Measurements from ENCODE around the gene EPAS1.
A peak's percentile ranks its signal among the peaks of the same experiment; 100 is the strongest.

The EPAS1 gene

DNA sequence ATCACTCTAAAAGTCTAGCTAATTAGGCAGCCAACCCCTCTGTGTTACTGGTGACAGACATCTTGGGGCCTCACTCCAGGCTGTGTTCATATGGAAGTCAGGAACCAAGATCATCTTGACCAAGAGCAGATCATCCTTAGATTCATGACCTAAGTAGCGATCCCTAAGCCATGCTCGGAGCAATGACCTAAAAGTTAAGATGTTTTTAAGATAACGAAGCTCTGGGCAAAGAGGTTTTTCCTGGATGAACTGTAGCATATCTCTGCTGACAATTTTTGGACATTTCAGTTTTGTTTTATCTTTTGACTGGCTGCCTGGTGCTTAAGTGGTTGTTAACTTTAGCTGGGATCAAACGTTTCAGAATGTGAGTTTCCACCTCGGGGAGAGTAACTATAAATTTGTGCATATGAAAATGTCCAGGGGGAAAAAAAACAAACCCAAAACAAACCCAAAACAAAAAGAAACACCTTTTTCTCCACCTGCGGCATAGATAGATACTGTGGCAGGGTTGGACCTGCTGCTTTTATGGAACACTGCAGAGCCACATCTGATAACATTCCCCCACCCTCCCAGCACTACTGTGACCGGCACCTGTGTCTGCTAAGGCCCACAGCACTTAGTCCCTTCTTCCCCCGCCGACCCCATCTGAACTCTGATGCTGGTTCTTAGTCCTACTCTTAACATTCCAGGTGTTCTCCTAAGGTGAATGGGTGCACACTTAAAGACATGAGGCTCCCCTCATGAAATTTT, 45.5 kb downstream of the EPAS1 start:
- DNase-seq: no peak

DNA sequence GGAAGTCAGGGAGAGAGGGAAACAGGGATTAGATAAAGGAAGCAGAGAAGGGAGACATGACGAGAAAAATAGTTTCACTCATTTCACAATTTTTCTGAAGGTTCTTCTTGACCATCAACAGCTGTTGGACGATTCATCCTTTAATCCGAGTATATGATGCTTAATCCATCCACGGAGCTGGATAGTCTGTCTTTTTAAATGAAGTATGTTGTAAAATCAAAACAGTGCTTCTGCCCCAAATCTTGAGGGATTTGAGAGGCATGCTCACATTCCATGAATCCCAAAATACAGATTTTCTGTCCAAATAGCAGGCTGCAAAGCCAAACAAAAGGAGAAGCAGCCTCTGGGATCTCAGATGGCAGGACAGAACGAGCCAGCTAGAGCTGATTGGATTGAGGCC, 47.5 kb downstream of the EPAS1 start:
- peak in 1 of 2 experiments; percentile 9 for DNase-seq

DNA sequence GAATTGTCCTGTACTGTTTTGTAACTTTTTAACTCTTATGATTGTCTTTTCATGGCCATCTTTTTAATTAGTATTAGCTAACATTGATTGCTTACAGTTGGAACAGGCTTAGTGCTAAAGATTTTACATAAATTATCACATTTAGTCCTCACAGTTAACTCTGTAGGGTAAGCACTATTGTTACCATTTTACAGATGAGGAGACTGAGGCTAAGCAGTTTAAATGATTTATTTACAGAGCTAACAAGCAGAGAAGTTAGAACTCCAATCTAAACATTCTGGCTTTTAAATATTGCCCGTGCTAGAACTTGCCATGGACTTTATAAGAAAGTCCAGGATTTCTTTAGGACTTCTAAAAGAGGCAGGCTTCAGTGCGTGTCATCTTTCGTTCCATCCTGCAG, 48.6 kb downstream of the EPAS1 start:
- DNase-seq: no peak

DNA sequence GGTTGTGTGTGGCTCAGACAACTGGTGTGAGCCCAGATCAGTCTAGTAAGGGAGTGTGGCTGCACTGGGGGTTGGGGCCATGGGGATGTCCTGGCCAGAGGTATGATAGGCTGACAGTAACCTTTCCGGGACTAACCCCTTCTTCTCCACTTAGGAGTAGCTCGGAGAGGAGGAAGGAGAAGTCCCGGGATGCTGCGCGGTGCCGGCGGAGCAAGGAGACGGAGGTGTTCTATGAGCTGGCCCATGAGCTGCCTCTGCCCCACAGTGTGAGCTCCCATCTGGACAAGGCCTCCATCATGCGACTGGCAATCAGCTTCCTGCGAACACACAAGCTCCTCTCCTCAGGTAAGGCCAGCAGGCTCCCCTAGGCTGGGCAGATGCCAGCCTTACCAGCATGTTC, 49.5 kb downstream of the EPAS1 start:
- DNase-seq: no peak

DNA sequence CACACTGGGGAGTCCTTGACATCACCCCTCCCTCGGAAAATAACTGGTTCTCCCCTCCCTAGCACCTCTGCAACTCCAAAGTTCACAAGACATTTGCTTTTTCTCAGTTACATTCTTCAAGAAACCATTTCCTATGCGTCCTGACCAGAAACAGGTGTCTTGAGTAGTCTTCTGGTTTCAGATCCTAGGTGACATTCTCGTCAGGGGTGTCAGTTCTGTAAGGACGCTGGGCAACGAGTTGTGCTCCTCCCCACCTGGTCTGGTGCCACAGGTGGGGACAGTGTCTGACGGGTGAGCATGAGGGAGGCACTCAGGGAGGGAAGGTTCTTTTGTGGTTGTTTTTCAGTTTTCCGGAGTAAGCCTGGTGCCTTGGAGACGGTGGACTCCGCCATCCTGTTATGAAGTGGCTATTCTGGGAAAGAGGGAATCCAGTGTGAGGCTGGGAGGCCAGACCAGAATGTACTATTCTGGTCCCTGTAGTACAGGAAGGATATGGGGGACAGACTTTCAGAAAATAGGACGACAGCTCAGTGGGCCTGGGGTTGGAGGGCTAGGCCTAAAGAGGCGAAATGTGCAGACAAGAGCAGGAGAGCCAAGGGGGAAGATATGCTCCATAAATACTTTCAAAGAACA, 50.6 kb downstream of the EPAS1 start:
- DNase-seq: no peak

DNA sequence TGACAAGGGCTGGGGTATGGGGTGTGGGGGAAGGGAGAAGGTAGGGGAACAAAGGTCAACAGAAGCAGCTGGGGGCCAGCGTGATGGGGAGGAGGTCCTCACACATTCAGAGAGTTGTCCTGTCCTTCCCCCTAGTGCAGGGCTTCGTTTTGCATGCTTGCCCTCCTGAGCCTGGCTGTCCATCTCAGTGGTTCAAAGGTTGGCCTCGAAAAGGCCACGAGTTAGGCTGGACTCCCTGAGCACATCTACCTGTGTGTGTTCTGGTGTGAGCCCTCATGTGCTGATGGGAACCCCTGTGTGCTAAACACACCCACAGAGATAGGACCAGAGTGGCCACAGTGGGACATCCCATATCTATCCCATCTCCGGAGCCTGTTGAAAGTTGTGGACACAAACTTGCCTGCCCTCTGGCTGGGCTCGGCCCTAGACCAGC, 51.9 kb downstream of the EPAS1 start:
- no peak for DNase-seq

DNA sequence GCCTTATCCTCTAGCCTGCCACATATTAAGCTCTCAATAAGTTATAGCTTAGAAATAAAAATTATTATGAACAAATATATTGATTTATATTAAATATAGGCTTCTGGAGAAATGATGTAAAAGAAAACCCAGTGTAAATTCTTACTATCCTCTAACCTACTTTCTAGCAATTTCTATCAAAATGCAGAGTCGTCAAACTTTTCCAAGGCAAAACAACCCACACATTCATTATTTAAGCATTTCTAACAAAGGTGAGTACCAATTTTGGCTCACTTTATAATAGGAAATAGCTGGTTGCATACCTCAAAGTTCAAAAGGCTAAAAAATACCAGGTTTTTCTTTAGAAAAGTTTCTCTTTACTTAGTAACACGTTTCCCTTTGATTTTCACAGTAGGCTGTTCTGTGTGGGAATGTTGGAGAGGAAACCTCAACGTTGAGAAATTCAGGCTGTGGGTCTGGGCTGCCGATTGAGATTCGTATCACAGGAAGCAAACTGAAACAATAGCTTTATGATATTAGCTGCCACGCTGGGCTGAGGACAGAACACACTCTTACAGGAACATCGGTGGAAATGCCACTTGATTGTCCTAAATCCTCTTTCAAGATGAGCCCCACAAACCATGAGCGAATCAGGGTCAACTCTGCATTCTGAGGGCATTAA, 53.0 kb downstream of the EPAS1 start:
- no peak for DNase-seq

DNA sequence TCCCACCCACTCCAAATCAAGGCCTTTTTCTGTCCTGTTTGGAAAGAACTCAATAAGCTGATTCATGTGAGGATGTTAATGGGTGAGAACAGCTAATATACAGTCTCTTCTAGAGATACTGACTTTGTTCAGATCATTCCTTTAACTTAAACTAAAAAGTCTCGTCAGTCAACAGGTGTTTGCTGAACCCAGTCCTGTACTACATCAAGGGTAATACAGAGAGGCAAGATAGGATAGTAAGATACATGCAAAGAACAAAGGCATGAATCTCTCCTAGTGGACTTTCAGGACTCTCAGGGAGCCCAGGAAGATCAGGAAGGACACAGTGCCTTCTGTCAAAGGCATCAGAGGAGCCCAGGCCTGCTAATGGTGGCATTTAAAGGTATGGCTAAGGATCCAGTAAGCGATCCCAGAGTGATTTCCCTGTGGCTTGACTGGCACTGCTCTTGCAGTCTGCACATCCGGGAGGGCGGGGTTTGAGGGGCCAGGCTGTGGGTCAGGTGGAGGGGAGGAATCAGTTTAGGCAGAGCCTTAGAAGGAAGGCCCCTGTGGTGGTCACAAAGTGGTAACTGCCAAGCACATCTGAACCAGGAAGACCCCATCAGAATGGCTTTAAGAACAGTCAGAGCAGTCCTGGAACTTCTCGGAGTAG, 54.0 kb downstream of the EPAS1 start:
- no peak for DNase-seq

DNA sequence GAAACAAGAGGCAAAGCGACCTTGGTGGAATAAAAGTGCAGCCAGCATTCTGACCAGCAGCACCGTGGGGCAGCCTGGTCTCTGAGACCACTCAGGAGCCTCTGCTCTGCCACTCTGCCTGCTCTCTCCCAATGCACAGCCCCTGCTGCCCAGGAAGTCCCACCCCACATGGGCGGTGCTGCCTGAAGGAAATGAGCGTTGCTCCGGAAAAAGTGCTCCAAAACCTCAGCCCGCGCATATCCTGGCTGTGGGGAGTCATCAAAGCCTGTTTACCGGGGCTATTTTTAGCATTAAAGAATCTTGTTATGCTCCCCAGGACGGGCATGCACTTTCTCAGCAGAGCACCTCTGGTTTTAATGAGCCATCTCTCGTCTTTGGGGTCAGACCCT, 54.5 kb downstream of the EPAS1 start:
- no peak for DNase-seq

DNA sequence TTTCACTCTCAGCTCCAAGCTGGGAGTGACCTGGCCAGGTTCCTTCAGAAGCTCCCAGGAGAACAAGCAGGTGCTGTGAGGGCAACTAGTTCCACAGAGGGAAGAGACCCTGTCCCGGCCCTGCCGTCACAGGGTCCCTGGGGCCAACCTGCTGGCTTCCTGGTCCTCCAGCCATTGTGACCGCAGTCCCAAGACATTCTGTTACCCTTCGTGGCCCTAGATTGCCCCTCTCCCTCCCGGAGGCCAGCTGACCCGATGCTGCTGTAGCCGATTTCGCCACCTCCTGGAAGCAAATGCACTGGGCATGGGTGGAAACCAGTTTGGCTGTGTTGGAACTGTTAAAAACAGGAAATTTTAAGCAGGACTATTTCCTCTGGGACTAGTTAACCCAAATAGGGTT, 55.4 kb downstream of the EPAS1 start:
- DNase-seq: no peak

DNA sequence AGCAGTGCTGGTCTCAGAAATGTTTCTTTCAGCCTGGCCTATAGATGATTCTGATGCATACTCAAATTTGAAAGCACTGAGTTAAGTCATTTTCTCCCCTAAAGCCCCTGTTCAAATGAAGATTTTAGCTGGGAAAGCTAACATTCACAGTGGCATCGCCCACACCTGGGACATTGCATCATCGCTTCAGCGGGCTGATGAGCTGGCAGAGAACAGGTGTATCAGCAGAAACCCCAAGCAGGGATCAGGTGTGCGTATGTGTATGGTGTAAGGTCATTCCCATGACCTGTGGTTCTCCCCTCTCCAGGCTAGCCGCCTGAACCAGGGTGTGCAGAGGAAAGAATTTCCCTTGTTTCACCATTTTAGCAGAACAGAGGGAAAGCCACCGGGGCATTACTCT, 56.3 kb downstream of the EPAS1 start:
- DNase-seq: no peak

DNA sequence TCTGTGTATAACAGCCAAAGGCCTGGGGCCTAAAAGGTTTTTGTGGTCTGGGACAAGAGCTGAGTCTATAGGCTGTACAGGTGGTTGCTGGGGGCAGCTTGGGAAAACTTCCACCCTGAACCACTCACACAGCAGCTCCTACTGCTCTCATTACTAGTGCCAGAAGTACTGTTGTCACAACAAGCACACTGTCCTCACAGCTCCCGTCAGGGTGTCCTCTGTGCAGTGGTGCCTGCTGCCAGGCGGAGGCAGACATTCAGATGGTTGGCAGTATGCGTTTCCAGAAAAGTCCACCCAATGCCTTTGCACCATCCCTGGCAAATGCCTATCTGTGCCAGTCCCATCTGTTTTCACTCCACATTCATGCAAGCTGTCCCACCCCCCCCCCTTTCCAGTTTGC, 58.5 kb downstream of the EPAS1 start:
- no peak for DNase-seq

DNA sequence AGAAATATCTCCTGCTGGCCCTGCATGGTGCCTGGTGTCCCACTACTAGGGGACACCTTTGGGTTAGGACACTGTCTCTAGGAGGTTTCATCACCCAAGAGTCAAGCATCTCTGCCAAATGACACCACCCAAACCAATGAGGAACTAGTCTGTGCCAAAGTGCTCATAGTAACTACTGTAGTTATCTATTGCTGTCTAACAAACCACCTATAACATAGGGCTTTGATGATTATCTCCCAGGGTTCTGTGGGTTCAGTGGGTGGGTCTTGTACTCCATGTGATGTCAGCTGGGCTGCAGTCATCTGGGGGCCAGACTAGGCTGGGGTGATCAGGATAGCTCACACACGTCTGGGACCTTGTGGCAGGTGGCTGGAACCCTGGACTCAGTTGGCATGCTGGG, 59.8 kb downstream of the EPAS1 start:
- no peak for DNase-seq

DNA sequence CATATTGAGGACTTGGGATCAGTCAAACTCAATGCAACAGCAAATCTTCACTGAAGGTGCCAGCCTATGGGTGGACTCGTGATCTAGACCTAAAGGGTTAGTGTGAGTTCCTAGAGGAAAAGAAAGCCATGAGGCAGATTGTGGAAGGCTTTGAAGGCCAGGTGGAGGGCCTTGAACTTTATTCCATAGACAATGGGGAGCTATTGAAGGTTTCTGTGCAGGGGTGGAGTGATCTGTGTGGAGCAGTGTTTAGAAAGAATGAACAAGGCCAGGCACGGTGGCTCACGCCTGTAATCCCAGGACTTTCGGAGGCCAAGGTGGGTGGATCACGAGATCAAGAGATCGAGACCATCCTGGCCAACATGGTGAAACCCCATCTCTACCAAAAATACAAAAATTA, 61.5 kb downstream of the EPAS1 start:
- DNase-seq: no peak

DNA sequence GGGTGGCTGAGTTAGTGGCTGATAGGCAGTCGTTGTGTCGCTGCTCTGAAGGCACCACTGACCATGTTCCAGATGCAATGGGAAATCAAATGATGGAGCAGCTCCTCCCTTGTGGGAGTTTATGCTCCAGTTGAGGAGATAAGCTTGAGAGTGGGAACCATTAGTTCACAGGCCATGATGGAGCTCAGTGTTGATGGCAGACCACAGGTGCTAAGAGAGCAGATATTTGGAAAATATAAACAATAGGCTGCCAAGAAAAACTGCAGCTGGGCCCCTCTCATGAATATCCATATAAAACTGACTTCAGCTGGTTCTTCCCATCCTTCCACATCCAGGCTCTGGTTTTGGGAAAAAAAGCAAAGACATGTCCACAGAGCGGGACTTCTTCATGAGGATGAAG, 63.1 kb downstream of the EPAS1 start:
- no peak for DNase-seq

DNA sequence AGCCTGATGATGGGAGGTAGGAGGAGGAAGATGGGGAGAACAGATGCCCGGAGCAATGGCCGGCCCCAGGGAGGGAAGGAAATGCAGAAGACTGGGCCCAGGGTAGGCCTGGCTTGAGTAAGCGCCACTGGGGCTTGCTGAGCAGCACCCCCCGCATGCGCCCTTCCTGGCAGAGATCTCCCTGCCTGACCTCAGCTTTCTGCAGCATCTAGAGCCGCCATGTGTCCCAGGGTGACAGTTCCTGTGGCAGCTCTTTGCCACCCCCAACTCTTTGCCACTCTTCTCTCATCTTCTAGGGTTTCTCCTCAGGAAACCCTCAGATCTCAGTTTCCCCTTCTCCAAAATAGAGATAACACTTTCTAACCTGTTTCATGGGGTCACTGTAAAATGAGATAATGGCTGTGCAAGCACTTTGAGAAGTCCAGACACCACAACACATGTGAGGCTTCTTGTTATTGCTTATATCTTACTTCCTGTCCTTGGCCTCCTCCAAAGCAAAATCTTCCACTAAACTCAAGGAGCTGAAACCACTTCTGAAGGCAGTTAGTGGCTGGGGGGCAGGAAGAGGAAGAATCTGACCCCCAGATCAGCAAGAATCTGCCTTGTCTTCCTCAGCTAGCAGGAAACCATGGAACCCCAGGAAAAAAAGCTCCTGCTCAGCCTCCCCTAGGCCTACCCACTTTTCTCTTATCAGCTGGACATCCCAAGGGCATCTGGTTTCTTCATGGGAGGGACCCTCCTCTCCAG, 64.9 kb downstream of the EPAS1 start:
- no peak for DNase-seq

DNA sequence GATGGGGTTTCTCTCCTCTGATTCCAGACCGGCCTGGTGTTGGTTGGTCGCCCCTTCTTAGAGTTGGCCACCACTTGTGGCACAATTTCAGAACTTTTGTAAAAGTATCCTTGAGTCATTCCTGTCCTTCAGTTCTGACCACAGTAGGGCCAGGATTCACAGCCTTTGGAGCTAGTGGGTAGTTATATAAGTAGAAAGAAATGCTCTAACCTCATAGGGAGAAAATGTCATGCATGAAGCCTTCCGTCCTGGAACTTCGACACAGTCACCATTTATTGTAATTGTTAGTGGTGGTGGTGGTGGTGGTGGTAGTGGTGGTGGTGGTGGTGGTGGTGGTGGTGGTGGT, 65.4 kb downstream of the EPAS1 start:
- no peak for DNase-seq

DNA sequence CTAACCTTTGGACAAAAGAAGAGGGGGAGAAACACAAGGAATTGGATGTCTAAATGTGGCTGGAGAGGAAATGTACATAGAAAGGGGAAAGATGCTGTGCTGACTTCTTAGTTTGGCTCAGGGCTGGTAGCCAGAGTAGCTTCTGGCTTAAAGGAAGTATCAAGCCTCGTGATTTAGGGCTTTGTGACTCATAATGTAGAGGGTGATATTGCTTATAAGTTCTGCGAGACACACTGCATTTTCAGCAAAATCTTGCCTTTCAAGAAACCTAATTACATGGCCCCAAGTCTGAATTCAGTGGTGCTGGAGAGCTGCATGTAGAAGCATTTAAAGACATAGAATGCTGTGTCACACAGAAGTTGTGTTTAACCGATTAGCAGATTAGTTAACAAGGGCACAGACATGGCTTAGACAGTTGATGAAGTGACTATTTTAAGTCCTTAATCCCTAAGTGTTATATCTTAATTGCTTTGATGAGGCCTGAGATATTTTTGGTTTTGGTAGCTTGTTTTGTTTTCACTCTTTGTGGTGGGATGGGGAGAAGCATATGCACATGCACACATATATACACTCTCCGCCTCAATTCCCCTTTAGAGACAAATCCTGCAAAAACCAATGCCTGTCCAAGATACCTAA, 66.4 kb downstream of the EPAS1 start:
- DNase-seq: no peak

DNA sequence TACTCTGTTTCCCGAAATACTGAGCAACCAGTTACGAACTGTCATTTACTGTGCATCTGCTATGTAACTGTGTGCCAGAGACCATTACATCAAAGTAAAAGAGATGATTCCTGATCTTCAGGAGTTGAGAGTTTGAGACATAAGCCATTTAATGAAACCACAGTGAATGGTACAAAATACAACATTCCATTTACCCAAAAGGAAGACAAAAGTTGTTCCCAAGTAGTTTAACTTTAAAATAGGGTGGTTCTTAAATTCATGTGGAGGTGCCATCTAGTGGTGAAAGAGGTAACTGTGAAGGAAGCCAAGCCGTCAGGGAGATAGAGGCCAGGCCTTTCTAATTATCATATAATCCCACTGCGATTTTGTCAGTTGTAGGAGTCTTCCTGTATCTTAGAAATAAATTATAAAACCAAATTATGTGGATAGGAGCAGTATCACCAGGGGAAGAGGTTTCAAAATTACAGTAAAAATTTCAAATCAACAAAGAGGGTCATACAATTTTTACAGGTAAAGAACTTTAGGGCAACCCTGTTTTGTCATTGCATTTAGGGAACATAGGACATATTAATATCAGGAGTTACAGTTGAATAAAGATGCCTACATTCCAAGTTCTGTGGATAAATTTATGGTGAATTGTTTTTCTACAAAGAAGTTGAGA, 67.7 kb downstream of the EPAS1 start:
- peak; percentile 7 to 58 for DNase-seq

DNA sequence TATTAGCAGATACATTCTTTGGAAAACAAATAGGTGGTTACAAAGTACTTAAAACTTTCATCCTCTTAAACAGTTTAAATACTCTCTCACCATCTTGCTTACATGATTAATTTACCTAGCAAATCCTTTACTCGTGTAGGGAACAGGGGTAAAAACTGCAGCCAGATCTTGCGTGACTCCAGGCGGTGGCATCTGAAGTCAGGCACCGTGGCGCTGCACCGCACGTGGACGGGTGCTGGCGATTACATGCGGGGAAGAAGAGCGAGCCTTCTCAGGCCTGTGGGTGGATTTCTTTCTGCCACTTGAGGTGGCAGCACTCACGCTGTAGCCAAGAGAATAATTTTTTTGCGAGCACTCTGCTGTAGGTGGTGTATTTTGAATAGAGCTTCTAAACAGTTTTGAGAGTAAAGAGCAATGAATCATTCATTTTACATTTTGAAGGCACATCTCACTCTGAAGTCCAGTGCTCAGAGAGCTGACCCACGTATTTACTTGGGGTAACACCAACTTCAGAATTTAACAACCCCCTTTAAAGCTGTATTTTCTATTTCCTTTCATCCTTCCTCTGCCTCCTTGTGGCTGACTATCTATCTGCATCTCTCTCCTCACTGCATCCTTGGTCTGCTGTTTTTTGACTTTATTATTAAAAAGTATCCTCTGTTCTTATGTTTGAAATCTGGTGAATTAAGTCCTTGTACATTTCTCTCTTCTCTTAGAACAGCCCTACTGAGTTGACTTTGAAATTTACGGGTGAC, 68.9 kb downstream of the EPAS1 start:
- no peak for DNase-seq

DNA sequence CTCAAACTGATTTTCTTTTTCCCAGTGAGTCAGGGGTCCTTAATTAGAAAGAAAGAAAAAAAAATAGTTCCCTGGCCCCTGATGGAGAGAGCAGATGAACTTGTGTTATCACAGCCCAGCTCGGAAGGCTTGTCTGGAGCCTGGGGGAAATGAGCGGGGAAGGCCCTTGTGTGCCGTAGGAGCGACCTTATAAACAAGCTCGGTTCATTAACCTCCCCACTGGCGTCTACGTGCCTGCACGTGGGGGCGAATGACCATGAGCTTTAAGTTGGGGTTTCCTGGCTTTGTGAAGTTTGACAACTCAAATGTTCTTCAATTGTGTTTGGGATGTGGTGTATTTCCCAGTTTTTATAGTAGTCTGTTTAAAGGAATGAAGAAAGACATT, 69.5 kb downstream of the EPAS1 start:
- no peak for DNase-seq
